ENCODE data around the gene AFM.

DNA sequence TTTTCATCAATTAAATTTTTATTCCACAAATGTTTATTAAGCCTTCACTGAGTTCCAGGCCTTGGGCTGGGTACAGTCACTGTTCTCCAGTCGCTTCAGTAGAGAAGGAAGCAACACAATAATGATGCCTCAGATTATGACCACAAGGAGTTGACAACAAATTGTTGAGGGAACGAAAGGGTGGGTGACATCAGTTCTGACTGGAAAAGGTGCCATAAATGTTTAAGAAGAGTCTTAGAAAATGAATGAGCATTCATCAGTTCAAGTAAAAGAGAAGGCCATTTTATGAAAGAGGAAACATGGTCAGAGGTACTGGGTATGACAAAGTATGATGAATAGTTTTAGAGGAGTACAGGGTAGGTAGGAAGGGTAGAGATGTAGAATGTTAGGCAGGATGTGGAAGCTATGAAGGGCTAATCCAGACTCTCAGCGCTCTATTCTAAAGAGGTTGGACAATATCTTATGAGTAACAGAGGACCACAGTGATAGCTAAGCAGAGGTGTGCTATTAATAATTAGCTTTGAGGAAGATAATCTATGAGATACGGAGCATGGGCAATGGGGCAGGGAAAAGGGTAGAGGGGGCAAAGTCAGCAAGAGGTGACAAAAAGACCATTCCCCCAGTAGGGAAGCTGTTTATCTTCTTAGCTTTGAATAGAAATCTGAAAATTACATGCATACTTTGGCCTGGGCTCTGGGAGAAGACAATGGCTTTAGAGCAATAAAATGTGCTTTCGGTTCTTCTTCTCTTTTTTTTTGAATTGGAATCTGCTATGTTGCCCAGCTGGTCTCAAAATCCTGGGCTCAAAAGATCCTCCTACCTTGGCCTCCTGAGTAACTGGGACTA is 25.1 kb upstream of the AFM start:
- TF ChIP-seq POLR2A (IDR thresholded peaks at IDR 0.05) (no peak), CTCF (IDR thresholded peaks at IDR 0.05) (no peak)
